Natural killer cell (primary cell): ENCODE results near the gene PNPLA1. TPM values are rescaled to one million over a fixed set of nuclear protein-coding genes. Genes with fewer than 3 reads are reported as not detected.

Experiments
- ATAC-seq, 3 donors: fragments of 150-1000 bp in 2 of 3; fragments of 200-7000 bp in 1 of 3; cut with Tn5 transposase; 1 replicate in 1 of 3; 2 replicates in 2 of 3; pipeline ENCODE4 v1.10.0; 2021; ENCODE audit warnings: mild to moderate bottlenecking in 2 of 3, moderate library complexity in 2 of 3
- DNase-seq, 2 donors: peaks; one replicate each; pipeline versions ENCODE4 v3.0.0 to v3.0.0-alpha.2; 2013 to 2021; ENCODE audit warnings: mixed read lengths in 1 of 2
- H3K27ac ChIP-seq: one replicate; pipeline ENCODE4 v1.5.1; 2013; ENCODE audit warnings: mild to moderate bottlenecking, low read length
- H3K27me3 ChIP-seq: one replicate; pipeline ENCODE4 v1.6.1; 2013; ENCODE audit warnings: low read length; ENCODE audit not compliant: control insufficient read depth, insufficient read depth
- H3K36me3 ChIP-seq: one replicate; pipeline ENCODE4 v1.6.1; 2013; ENCODE audit warnings: low read length; ENCODE audit not compliant: control insufficient read depth, insufficient read depth
- H3K4me1 ChIP-seq: one replicate; pipeline ENCODE4 v1.6.1; 2013; ENCODE audit warnings: low read length; ENCODE audit not compliant: control insufficient read depth, insufficient read depth
- H3K4me3 ChIP-seq: one replicate; pipeline ENCODE4 v1.5.1; 2013; ENCODE audit warnings: low read length
- H3K9me3 ChIP-seq: one replicate; pipeline ENCODE4 v1.6.1; 2013; ENCODE audit warnings: low read length; ENCODE audit not compliant: control insufficient read depth, insufficient read depth
- H3K27ac Mint-ChIP-seq, 2 donors: one replicate each; pipeline ENCODE4 v1.8.0; 2022; ENCODE audit warnings: mild to moderate bottlenecking in 2 of 2, mixed read lengths in 2 of 2, moderate library complexity in 1 of 2
- H3K27me3 Mint-ChIP-seq, 2 donors: one replicate each; pipeline ENCODE4 v1.8.0; 2022; ENCODE audit warnings: low read depth in 2 of 2, mixed read lengths in 2 of 2
- H3K36me3 Mint-ChIP-seq: one replicate; pipeline ENCODE4 v1.8.0; 2022; ENCODE audit warnings: mixed read lengths
- H3K4me1 Mint-ChIP-seq, 2 donors: one replicate each; pipeline ENCODE4 v1.8.0; 2022; ENCODE audit warnings: mixed read lengths in 2 of 2
- H3K4me3 Mint-ChIP-seq: one replicate; pipeline ENCODE4 v1.8.0; 2022; ENCODE audit warnings: mild to moderate bottlenecking, moderate library complexity, mixed read lengths
- H3K9me3 Mint-ChIP-seq, 2 donors: one replicate each; pipeline ENCODE4 v1.8.0; 2022; ENCODE audit warnings: mixed read lengths in 2 of 2
- WGBS: methylation state at CpG from one replicate; pipeline ENCODE4 v1.1.7; 2013; ENCODE audit warnings: missing lambda C conversion rate; ENCODE audit not compliant: insufficient coverage; 5-methylcytosine and 5-hydroxymethylcytosine counted together
- intact Hi-C: fragments of 100-400 bp; cut with micrococcal nuclease; formaldehyde crosslinking; loops from one replicate; pipeline ENCODE4 v1.14.2; 2022
- total RNA-seq, 4 donors: library from RNA; stranded (reverse); fragments of 120-200 nt in 1 of 4; gene quantifications; one replicate each; pipeline versions ENCODE4 v1.2.3 to v1.2.4, GENCODE V29; 2013 to 2022
- TF ChIP-seq, protein P1 (sequence below): fragments of 200-600 bp; IDR thresholded peaks from one replicate; pipeline ENCODE4 v1.8.0; 2022; ENCODE audit warnings: antibody characterized with exemption

Gene PNPLA1
- total RNA-seq, 3 donors from 2014 or later (not counting 1 experiment from before 2014, with no cell fraction given) = 0.14 to 3.5 (median 0.61) TPM

DNA sequence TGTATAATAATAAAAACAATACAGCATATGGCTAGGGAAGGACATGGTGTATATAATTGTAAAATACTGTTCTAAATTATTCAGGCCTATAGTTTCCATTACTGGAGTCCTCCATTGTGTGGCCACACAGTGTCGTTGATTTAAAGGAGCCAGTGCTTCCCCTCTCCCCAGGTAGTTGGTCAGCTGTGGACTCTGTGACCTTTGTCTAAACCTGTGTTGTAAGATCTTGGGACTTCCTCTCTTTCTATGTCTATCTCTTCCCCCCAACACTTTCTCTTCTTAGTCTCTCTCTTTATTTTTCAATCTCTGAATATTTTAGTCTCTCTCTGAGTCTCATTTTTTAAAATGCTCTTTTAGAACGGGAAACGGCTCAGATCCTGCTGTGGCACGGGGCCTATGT is 37.7 kb upstream of the PNPLA1 start:
- Histone ChIP-seq H3K9me3 (no peaks in the 10 kb centered on the region), H3K4me3 (no peak overlapping the region), H3K27me3 (no peaks in the 10 kb centered on the region), H3K36me3 (peaks cover 49% of the 10 kb centered on the region), H3K4me1 (no peaks in the 10 kb centered on the region), H3K27ac (no peak overlapping the region)
- Mint-ChIP-seq H3K27me3 (no peaks in the 10 kb centered on the region), H3K4me1 (peaks cover 4 to 11% of the 10 kb centered on the region in 2 donors), H3K27ac (no peak overlapping the region), H3K4me3 (no peak overlapping the region), H3K36me3 (peaks cover 18% of the 10 kb centered on the region), H3K9me3 (no peaks in the 10 kb centered on the region)
- intact Hi-C loops = no loop called here
- ATAC-seq = no peak
- TF ChIP-seq, protein P1, sequence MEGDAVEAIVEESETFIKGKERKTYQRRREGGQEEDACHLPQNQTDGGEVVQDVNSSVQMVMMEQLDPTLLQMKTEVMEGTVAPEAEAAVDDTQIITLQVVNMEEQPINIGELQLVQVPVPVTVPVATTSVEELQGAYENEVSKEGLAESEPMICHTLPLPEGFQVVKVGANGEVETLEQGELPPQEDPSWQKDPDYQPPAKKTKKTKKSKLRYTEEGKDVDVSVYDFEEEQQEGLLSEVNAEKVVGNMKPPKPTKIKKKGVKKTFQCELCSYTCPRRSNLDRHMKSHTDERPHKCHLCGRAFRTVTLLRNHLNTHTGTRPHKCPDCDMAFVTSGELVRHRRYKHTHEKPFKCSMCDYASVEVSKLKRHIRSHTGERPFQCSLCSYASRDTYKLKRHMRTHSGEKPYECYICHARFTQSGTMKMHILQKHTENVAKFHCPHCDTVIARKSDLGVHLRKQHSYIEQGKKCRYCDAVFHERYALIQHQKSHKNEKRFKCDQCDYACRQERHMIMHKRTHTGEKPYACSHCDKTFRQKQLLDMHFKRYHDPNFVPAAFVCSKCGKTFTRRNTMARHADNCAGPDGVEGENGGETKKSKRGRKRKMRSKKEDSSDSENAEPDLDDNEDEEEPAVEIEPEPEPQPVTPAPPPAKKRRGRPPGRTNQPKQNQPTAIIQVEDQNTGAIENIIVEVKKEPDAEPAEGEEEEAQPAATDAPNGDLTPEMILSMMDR = no peak
- DNase-seq = no peak
- WGBS = 93% methylated on average over 4 of the region's 4 CpGs

DNA sequence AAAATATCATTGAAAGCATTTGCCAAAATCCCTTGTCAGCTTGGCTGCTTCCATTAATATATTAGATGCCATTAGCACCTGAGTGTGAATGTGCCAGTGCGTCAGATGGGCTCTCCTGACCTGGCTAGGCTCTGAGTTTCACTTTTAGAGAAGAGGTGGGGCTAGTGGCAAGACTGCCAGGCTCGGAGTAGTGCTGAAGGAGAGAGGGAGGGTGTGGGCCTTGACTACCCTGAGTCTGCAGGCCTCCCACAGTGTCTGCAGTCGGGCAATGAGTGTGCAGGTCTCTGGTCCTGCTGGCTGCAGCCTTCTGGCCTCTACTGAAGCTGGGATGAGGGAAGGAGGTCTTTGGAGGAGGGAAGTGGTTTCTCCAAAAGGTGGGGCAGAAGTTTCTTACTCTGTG is 34.6 kb upstream of the PNPLA1 start:
- Mint-ChIP-seq H3K27ac (no peak overlapping the region), H3K4me1 (peaks cover 4 to 11% of the 10 kb centered on the region in 2 donors), H3K36me3 (peaks cover 15% of the 10 kb centered on the region), H3K4me3 (no peak overlapping the region), H3K27me3 (no peaks in the 10 kb centered on the region), H3K9me3 (no peaks in the 10 kb centered on the region)
- Histone ChIP-seq H3K36me3 (peaks cover 20% of the 10 kb centered on the region), H3K4me3 (no peak overlapping the region), H3K27ac (no peak overlapping the region), H3K9me3 (no peaks in the 10 kb centered on the region), H3K27me3 (no peaks in the 10 kb centered on the region), H3K4me1 (no peaks in the 10 kb centered on the region)
- WGBS = 49% methylated on average over 3 of the region's 3 CpGs
- intact Hi-C loops = no loop called here
- TF ChIP-seq, protein P1 = no peak
- peak in 2 of 3 donors; percentile 26 to 58 for ATAC-seq
- peak in 1 of 2 donors; percentile 9 for DNase-seq

DNA sequence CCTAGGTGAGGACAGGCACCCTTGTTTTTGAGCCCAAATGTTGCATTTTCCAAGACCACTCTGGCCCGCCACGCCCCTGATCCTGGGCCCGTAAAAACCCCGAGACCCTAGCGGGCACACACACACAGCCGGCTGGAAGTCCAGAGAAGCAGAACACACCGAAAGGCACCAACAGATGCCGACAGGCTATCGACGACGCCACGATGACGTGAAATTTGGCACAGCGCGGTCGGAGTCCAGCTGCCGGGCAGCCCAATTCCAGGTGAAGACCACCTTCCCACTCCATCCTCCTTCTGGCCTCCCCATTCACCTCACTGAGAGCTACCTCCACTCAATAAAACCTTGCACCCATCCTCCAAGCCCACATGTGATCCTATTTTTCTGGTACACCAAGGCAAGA is 34.0 kb upstream of the PNPLA1 start:
- Histone ChIP-seq H3K27ac (no peak overlapping the region), H3K27me3 (no peaks in the 10 kb centered on the region), H3K9me3 (no peaks in the 10 kb centered on the region), H3K36me3 (peaks cover 15% of the 10 kb centered on the region), H3K4me1 (no peaks in the 10 kb centered on the region), H3K4me3 (no peak overlapping the region)
- Mint-ChIP-seq H3K9me3 (no peaks in the 10 kb centered on the region), H3K27ac (no peak overlapping the region), H3K27me3 (no peaks in the 10 kb centered on the region), H3K36me3 (peaks cover 13% of the 10 kb centered on the region), H3K4me1 (peaks cover 4 to 11% of the 10 kb centered on the region in 2 donors), H3K4me3 (no peak overlapping the region)
- DNase-seq (no peak), ATAC-seq (no peak)
- TF ChIP-seq, protein P1 = no peak
- intact Hi-C loops = no loop called here
- 98% methylated on average over 17 of the region's 17 CpGs for WGBS

DNA sequence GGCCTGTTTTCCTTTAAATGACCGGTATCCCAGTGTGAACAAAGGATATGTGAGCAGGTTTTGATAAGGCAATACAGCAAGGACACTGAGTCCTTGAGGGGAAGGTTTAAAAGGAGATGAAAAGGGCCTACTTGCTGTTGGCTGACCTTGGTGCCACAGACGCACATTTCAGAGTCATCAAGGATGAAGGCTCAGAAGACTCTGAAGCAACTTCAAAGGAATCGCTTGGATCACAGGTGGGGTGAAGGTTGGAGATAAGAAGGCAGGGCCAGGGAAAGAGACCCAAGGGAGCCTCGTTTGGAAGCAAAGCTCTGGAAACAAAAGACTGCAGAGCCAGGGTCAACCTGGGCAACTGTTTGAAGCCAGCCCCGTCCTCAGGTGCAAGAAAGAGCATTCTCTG is 30.1 kb upstream of the PNPLA1 start:
- Histone ChIP-seq H3K4me1 (peaks cover 7% of the 10 kb centered on the region), H3K4me3 (no peak overlapping the region), H3K36me3 (no peaks in the 10 kb centered on the region), H3K9me3 (no peaks in the 10 kb centered on the region), H3K27me3 (no peaks in the 10 kb centered on the region), H3K27ac (no peak overlapping the region)
- Mint-ChIP-seq H3K4me3 (no peak overlapping the region), H3K4me1 (peaks cover 10 to 19% of the 10 kb centered on the region in 2 donors), H3K27ac (no peak overlapping the region), H3K36me3 (no peaks in the 10 kb centered on the region), H3K9me3 (no peaks in the 10 kb centered on the region), H3K27me3 (peaks cover 0 to 9% of the 10 kb centered on the region in 2 donors)
- no peak for ATAC-seq
- TF ChIP-seq, protein P1 = no peak
- WGBS = 88% methylated on average over 5 of the region's 5 CpGs
- DNase-seq = no peak
- intact Hi-C loops = no loop called here
